ENCODE measurements around the gene MFF. TPM values are rescaled to one million over a fixed set of nuclear protein-coding genes. Genes with fewer than 3 reads are reported as not detected.

The MFF gene
- total and polyA plus RNA-seq, 2 of the 4 experiments (the other 2 are of a cell fraction): 70.1 to 86.4 TPM

DNA sequence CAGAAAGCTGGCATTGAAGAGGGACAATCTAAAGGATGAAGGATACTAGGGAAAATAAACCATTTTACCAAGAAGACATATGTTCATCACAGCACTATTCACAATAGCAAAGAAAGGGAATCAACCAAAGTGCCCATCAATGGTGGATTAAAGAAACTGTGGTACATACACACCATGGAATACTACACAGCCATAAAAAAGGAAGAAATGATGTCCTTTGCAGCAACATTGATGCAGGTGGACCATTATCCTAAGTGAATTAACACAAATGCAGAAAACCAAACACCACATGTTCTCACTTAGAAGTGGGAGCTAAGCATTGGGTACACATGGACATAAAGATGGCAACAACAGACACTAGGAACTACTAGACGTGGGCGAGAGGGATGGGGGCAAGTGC is 7.2 kb upstream of the MFF start:
- in situ Hi-C loops (cut with MboI; ENCODE audit: low sequenced_read_pairs): no loop called here
- CTCF ChIA-PET: no interaction called here

More for the DNA sequence above, 7.2 kb upstream of the MFF start:
- Histone ChIP-seq H3K9me1 (ENCODE audit: insufficient read depth, low read length) (no peaks in the 10 kb centered on the region), H4K20me1 (ENCODE audit: insufficient read depth, low read length) (no peaks in the 10 kb centered on the region), H4K5ac (ENCODE audit: low read depth, low read length) (no peak overlapping the region), H3K36me3 (ENCODE audit: control insufficient read depth, insufficient read depth, low read length) (no peaks in the 10 kb centered on the region), H3K9me3 (ENCODE audit: control insufficient read depth, insufficient read depth, low read length) (no peaks in the 10 kb centered on the region), H3K27ac (ENCODE audit: insufficient read depth, low read length) (no peak overlapping the region), H4K8ac (ENCODE audit: low read depth in 2 of 2, low read length in 2 of 2) (no peak overlapping the region), H3K23ac (ENCODE audit: low read depth, low read length) (no peak overlapping the region), H2BK5ac (ENCODE audit: low read depth, low read length, poor library complexity, severe bottlenecking) (no peak overlapping the region), H2BK120ac (ENCODE audit: low read depth, low read length) (no peak overlapping the region), H2AK9ac (replicated peaks; ENCODE audit: low read depth, low read length, poor library complexity) (no peak overlapping the region), H3K27me3 (ENCODE audit: control insufficient read depth, insufficient read depth, low read length) (no peaks in the 10 kb centered on the region), H3K79me1 (ENCODE audit: low read depth in 1 of 2, low read length in 2 of 2) (no peaks in the 10 kb centered on the region), H3K4me3 (ENCODE audit: insufficient read depth, low read depth, low read length) (no peak overlapping the region), H2AK5ac (ENCODE audit: low read depth, low read length) (no peak overlapping the region), H2AFZ (replicated peaks; ENCODE audit: low read length, poor library complexity) (no peak overlapping the region), H4K91ac (ENCODE audit: insufficient read depth, low read depth, low read length) (no peak overlapping the region), H3K4ac (ENCODE audit: low read depth, low read length) (no peak overlapping the region), H3K14ac (replicated peaks; ENCODE audit: low read depth, low read length) (no peak overlapping the region), H3K18ac (ENCODE audit: low read depth, low read length) (no peak overlapping the region), H3K56ac (ENCODE audit: extremely low read depth, insufficient read depth, low read length) (no peak overlapping the region), H2BK20ac (ENCODE audit: low read depth, low read length) (no peak overlapping the region), H3K4me1 (ENCODE audit: control insufficient read depth, insufficient read depth, low read length) (no peaks in the 10 kb centered on the region), H2BK15ac (ENCODE audit: low read depth, low read length) (no peak overlapping the region), H3K4me2 (ENCODE audit: low read depth, low read length) (no peak overlapping the region), H3K9ac (ENCODE audit: low read depth, low read length) (no peak overlapping the region)
- no CpG with 5 or more reads among the region's 2 CpGs for WGBS, 2 experiments (ENCODE audit: extremely low coverage in 2 of 2, insufficient read length in 1 of 2)
- TF ChIP-seq BHLHE40 (IDR thresholded peaks at IDR 0.05; ENCODE audit: low read depth, low read length) (no peak), RAD21 (IDR thresholded peaks at IDR 0.05; ENCODE audit: low read length) (no peak)
- POLR2A ChIA-PET (ENCODE audit: unreplicated experiment): no interaction called here
- no peak for ATAC-seq (ENCODE audit: low read depth)
- intact Hi-C loops (cut with micrococcal nuclease): loop anchor here (5.0 kb wide), 1 partner anchor 1649 kb away; no protein-coding TSS in a partner anchor
- dilution Hi-C loops (cut with HindIII; ENCODE audit: low sequenced_read_pairs, unreplicated experiment): no loop called here
- no peak for DNase-seq
- BruUV-seq (replicated peaks): no TSS peak
